NCI-H748 (cell line): Measurements from ENCODE around the gene CARMIL3.
A peak's percentile ranks its signal among the peaks of the same experiment; 100 is the strongest.
"Not testable (repeated sequence)": the region's sequence is repeated elsewhere in the genome, so short reads cannot be mapped to it uniquely, and the experiment has no call there.

Source experiments
- DNase-seq: peaks from one replicate; lab custom pipeline; 2025; ENCODE audit not compliant: unreplicated experiment; lab: John Stamatoyannopoulos, UW

CARMIL3 gene

GRCh38 chr14:24038686-24039085 lies 13.1 kb upstream of the CARMIL3 start:
- no peak for DNase-seq

- DNase-seq: no peak
Observed at GRCh38 chr14:24040692-24041091, 11.1 kb upstream of the CARMIL3 start.

GRCh38 chr14:24042746-24043145 lies 9.1 kb upstream of the CARMIL3 start:
- DNase-seq: peak; percentile 17

- DNase-seq: not testable (repeated sequence)
Observed at GRCh38 chr14:24049002-24049401, 2.8 kb upstream of the CARMIL3 start.

GRCh38 chr14:24050753-24051152 lies 1.1 kb upstream of the CARMIL3 start:
- not testable (repeated sequence) for DNase-seq

- DNase-seq: peak; percentile 40
Observed at GRCh38 chr14:24051176-24051788, 527 bp upstream of the CARMIL3 start.

GRCh38 chr14:24052656-24053547 lies 1.1 kb downstream of the CARMIL3 start:
- DNase-seq: no peak

GRCh38 chr14:24053548-24054323 lies 1.9 kb downstream of the CARMIL3 start:
- DNase-seq: no peak

- DNase-seq: no peak
Observed at GRCh38 chr14:24054324-24054641, 2.5 kb downstream of the CARMIL3 start.

- DNase-seq: no peak
Observed at GRCh38 chr14:24054646-24055045, 2.8 kb downstream of the CARMIL3 start.

GRCh38 chr14:24055971-24056799 lies 4.4 kb downstream of the CARMIL3 start:
- DNase-seq: no peak

- DNase-seq: no peak
Observed at GRCh38 chr14:24056800-24057184, 5.0 kb downstream of the CARMIL3 start.

- no peak for DNase-seq
Observed at GRCh38 chr14:24057271-24057670, 5.5 kb downstream of the CARMIL3 start.

- DNase-seq: no peak
Observed at GRCh38 chr14:24057867-24058259, 6.1 kb downstream of the CARMIL3 start.

- DNase-seq: peak; percentile 60
Observed at GRCh38 chr14:24058260-24058950, 6.6 kb downstream of the CARMIL3 start.

- DNase-seq: no peak
Observed at GRCh38 chr14:24058951-24059475, 7.2 kb downstream of the CARMIL3 start.

- DNase-seq: no peak
Observed at GRCh38 chr14:24059841-24060388, 8.1 kb downstream of the CARMIL3 start.

- no peak for DNase-seq
Observed at GRCh38 chr14:24060443-24060842, 8.6 kb downstream of the CARMIL3 start.

GRCh38 chr14:24060984-24061913 lies 9.4 kb downstream of the CARMIL3 start:
- DNase-seq: no peak
